A172 (cell line): ENCODE data around the gene ERAL1. TPM values are rescaled to one million over a fixed set of nuclear protein-coding genes. Genes with fewer than 3 reads are reported as not detected.
"Not testable (repeated sequence)": the region's sequence is repeated elsewhere in the genome, so short reads cannot be mapped to it uniquely, and the experiment has no call there.

Experiments
- DNase-seq: peaks from one replicate; pipeline ENCODE4 v3.0.0-alpha.2; 2015; ENCODE audit warnings: low spot score
- total RNA-seq: library from RNA; depleted of rRNA; stranded (reverse); fragments of >200 nt; shearing (Covaris generic); gene quantifications from 2 replicates; pipeline ENCODE4 v1.2.3, GENCODE V29; 2014

ERAL1 gene
- total RNA-seq, 1 experiment from 2014 or later = 45.1 TPM

DNA sequence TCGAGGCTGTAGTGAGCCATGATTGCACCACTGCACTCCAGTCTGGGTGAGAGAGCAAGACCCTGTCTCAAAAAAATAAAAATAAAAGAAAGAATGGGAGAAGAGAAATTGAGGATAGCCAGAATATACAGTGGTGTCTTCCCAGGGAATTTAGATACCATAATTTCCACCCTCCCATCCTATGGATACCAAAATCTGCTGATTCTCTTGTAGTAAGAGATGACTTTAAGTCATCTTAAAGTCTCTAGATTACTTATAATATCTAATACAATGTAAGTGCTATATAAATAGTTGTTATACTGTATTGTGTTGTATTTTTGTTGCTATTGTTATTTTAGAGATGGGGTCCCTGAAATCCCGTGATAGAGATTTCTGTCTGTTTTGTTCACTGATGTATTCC is 1.5 kb upstream of the ERAL1 start:
- DNase-seq = no peak

DNA sequence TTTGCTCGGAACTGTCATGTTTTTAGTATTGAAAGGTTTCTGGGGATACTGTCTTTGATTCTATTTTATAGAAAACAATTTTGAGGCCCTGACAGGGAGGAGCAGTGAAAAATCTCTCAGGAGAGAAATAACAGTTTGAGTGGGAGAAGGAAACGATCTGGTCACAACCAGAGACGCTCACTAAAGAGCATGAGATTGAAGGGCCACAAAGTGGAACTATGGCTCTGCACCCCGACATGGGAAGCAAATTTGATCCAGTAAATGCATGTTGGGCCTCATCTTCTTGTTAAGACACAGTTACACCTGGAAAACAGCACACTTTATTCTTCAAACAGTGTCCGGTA is 492 bp downstream of the ERAL1 start:
- DNase-seq = no peak

DNA sequence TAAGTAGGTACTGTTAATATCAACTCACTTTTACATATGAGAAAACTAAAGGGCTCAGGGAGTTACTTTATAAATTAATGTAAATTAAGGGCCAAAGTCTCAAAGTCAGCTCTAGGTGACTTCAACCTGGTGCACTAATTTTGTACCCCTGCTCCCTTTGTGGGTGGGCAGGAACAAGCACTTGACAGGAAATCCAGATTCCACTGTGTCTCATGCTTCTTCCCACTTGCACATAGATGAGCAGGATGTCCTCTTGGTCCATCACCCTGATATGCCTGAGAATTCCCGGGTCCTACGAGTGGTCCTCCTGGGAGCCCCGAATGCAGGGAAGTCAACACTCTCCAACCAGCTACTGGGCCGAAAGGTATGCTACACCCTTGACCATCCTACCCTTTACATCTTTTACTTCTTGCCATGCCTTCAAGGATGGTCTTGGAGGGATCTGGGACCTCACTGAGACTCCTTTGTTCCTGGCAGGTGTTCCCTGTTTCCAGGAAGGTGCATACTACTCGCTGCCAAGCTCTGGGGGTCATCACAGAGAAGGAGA is 1.3 kb downstream of the ERAL1 start:
- DNase-seq = no peak

- DNase-seq = no peak
Observed at GRCh38 chr17:28857905-28858800, 3.3 kb downstream of the ERAL1 start.

DNA sequence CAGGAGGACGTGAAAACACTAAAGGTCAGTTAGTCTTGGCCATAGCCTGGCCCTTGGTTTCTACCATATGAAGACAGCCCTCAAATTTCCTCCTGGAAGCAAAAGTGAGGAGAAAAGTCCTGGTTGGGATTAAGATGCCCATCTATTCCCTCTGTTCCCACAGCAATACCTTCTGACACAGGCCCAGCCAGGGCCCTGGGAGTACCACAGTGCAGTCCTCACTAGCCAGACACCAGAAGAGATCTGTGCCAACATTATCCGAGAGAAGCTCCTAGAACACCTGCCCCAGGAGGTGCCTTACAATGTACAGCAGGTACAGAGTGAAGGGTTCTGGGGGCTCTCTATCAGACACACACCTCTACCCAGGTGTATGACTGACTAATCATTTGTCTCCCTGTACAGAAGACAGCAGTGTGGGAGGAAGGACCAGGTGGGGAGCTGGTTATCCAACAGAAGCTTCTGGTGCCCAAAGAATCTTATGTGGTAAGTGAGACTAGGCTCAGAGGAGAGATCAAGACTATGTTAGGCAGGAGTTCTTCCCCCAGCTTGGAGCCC is 4.1 kb downstream of the ERAL1 start:
- no peak for DNase-seq

DNA sequence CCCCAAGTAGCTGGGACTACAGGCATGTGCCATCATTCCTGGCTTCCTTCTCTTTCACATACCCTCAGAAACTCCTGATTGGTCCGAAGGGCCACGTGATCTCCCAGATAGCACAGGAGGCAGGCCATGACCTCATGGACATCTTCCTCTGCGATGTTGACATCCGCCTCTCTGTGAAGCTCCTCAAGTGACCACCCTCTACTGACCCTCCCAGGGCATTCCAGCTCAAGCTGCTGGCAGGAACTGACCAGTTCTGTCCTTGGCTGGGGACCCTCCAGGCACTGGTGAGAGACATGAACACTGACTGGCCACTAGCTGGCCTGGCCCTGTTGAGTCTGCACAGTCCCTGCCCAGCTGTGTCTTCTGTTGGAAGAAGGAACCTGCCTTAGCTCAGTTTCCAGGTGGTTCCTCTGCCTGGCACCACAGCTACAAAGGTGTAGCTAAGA is 5.6 kb downstream of the ERAL1 start:
- DNase-seq = no peak

GRCh38 chr17:28861393-28862203 is 6.8 kb downstream of the ERAL1 start:
- no peak for DNase-seq

DNA sequence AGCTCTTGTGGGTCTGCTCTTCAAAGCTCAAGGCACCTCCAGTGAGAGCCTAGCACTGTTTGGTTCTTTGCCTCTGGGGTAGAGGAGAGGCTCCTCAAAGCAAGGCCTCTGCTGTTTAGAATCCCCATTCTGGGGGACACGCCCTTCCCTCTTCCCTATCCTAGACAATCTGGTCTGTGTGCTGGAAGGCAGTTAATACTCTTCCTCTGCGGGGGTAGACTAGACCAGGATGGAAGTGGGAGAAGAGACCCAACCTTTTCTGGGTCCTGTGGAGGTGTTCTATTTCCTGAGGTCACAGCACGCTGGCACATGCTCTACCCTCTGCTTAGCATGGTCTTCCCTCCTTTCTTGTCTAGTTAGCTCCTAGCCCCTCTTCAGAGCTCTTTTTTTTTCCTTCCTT is 7.7 kb downstream of the ERAL1 start:
- no peak for DNase-seq

- no peak for DNase-seq
Observed at GRCh38 chr17:28863953-28864352, 9.1 kb downstream of the ERAL1 start.

- no peak for DNase-seq
Observed at GRCh38 chr17:28864991-28865849, 10.4 kb downstream of the ERAL1 start.

GRCh38 chr17:28865946-28866752 is 11.3 kb downstream of the ERAL1 start:
- DNase-seq = no peak

DNA sequence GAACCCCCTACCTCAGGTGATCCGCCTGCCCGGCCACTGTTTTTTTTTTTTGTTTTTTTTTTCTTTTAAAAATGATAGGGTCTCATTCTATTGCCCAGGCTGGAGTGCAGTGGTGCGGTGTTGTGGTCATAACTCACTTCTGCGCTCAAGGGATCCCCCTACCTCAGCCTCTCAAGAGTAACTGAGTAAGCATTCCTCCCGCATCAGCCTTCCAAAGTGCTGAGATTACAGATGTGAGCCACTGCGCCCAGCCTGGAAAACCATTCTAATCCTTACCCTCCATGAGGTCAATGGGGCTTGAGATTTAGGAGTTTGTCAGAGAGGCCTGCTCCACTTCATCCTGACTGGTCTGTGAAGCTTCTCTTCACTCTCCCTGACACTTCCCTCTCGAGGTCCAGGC is 12.5 kb downstream of the ERAL1 start:
- no peak for DNase-seq

DNA sequence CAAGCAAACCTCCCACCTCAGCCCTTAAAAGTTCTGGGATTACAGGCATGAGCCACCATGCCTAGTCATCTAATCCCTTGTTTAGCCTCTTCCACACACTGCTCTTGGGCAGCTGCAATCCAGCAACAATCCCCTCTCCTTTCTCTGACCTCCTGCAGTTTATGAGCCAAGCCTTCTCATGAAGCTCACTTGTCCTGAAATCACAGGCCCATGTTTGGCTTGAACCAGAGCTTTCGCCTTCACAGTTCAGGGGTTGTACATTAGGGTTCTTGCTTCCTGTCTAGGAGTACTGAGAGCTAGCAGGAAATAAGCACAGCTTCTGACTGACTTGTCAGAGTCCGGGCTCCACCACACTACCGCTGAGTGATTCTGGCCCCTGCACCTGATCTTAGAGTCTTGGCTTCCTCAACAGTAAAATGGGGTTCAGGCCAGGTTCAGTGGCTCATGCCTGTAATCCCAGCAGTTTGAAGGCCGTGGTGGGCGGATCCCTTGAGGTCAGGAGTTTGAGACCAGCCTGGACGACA is 16.3 kb downstream of the ERAL1 start:
- DNase-seq = no peak

GRCh38 chr17:28873839-28874238 is 19.0 kb downstream of the ERAL1 start:
- no peak for DNase-seq

- peak; percentile 35 for DNase-seq
Observed at GRCh38 chr17:28874750-28875149, 19.9 kb downstream of the ERAL1 start.

DNA sequence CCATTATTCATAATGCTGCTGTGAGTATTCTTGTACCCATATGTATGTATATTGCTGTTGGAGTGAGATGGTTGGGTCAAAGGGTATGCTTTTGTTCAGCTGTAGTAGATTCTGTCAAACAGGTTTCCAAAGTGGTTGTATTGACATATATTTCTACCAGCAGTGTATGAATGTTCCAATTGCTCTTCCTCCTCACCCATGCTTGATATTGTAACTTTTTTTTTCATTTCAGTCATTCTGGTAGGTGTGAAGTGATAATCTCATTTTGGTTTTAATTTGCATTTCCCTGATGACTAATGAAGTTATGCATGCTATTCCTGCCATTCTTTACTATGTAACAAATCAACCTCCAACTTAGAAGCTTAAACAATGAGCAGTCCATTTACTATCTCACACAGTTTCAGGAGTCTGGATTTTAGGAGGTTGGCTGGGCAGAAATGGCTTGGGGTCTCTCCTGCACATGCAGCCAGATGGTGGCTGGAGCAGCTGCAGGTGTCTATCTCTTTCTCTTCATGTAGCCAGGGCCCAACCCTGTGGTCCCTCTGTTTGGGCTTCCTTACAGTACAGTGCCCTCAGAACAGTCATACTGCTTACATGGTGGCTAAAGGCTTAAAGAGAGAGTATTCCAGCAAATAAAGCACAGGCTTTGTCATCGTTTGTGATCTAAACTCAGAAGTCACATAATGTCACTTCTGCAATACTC is 21.2 kb downstream of the ERAL1 start:
- DNase-seq = no peak

GRCh38 chr17:28877150-28877711 is 22.4 kb downstream of the ERAL1 start:
- DNase-seq = not testable (repeated sequence)

DNA sequence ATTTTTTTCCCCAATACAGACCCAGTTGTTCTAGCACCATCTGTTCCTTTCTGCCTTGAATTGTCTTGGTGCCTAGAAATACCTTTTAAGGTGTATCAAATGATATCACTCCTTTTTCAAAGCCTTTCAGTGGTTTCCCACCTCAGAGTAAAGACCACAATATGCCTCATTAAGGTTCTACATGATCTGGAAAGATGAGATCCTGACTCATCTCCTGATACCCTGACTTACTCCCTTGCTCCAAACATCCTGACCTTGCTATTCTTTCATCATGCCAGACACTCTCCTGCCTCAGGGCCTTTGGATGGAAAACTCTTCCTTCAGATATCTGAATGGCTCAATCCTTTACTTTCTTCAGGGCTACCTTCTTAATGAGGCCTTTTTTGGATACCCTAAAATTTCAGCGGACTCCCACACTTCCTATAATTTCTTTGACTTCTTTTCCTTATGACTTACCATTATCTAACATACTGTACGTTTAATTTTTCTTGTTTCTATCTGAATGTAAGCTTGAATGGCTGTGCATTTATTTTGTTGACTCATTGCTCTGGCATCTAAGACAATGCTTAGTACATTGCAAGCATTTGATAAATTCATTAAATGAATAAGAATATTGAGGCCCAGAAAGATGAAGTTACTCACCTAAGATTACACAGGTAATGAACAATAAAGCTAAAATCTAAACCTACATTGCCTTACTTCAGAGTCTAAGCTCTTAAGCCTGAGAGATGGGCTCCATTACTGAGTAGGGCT is 23.5 kb downstream of the ERAL1 start:
- no peak for DNase-seq

DNA sequence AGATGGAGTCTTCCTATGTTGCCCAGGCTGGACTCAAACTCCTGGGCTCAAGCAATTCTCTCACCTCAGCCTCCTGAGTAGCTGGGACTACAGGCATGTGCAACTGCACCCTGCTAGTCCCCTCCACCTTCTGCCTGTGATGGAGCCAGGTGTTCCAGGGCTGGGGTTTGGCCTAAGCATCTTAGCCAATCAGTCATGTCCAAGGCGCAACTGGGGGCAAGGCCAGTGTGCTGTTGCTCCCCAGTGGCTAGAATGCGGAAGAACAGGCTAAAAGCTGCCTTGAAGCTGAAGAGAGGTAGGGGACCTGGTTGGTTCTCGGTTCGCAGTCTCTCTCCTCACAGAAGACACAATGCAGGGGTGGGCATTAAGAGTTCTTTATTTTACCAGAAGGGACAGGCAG is 24.2 kb downstream of the ERAL1 start:
- DNase-seq = peak; percentile 59
